Tibial nerve (tissue), 4 donors: ENCODE data around the gene DBNDD2. TPM values are rescaled to one million over a fixed set of nuclear protein-coding genes. Genes with fewer than 3 reads are reported as not detected.

Experiments used
- DNase-seq, 2 donors: peaks; one replicate each; pipeline ENCODE4 v3.0.0-alpha.2; 2019; ENCODE audit warnings: low spot score in 2 of 2
- H3K27ac ChIP-seq, 4 donors: fragments of 200-600 bp; sonication (generic) in 3 of 4; one replicate each; pipeline ENCODE4 v1.5.1; 2017 to 2019; ENCODE audit warnings: mild to moderate bottlenecking in 1 of 4
- H3K27me3 ChIP-seq, 2 donors: fragments of 200-600 bp; sonication (generic) in 1 of 2; one replicate each; pipeline versions ENCODE4 v1.5.1 to v1.6.0; 2017 to 2019
- H3K36me3 ChIP-seq, 3 donors: fragments of 200-600 bp; sonication (generic); one replicate each; pipeline ENCODE4 v1.5.1; 2018 to 2019
- H3K4me1 ChIP-seq, 4 donors: fragments of 200-600 bp; sonication (generic) in 3 of 4; one replicate each; pipeline ENCODE4 v1.5.1; 2017 to 2019
- H3K4me3 ChIP-seq, 4 donors: fragments of 200-600 bp; sonication (generic) in 3 of 4; one replicate each; pipeline ENCODE4 v1.5.1; 2017 to 2019; ENCODE audit warnings: mild to moderate bottlenecking in 1 of 4, moderate library complexity in 1 of 4
- H3K9me3 ChIP-seq, 4 donors: fragments of 200-600 bp; sonication (generic) in 3 of 4; one replicate each; pipeline ENCODE4 v1.5.1; 2017 to 2019
- CTCF ChIP-seq, 5 experiments: fragments of 200-600 bp in 3 of 5; fragments of 450-650 bp in 2 of 5; sonication (generic) in 3 of 5; IDR thresholded peaks; one replicate each; pipeline ENCODE4 v1.5.1; 2016 to 2019; ENCODE audit warnings: antibody characterized with exemption in 5 of 5, mild to moderate bottlenecking in 3 of 5, moderate library complexity in 2 of 5
- EP300 ChIP-seq, 2 donors: sonication (generic); formaldehyde crosslinking; IDR thresholded peaks; one replicate each; pipeline ENCODE4 v1.6.1; 2017; ENCODE audit warnings: antibody characterized with exemption in 2 of 2, mild to moderate bottlenecking in 1 of 2
- POLR2A ChIP-seq, 2 donors: fragments of 450-650 bp; IDR thresholded peaks; one replicate each; pipeline ENCODE4 v1.6.1; 2017; ENCODE audit warnings: antibody characterized with exemption in 2 of 2, mild to moderate bottlenecking in 2 of 2, moderate library complexity in 2 of 2
- WGBS, 2 donors: methylation state at CpG; one replicate each; pipeline ENCODE4 v1.1.5; 2018; 5-methylcytosine and 5-hydroxymethylcytosine counted together
- total RNA-seq, 4 donors: library from RNA; depleted of rRNA; stranded (reverse); fragments of >200 nt; gene quantifications; one replicate each; pipeline ENCODE4 v1.1.0, GENCODE V29; 2016

DBNDD2 gene
- total RNA-seq, 4 donors from 2014 or later, result 36.3 to 63.3 (median 51.1) TPM

- no peaks in the 10 kb centered on the region for H3K9me3 ChIP-seq
- 87% methylated on average over 7 of the region's 7 CpGs for WGBS, 2 donors
- peaks cover 0 to 32% (median 12%) of the 10 kb centered on the region in 4 donors for H3K4me1 ChIP-seq
- no peak overlapping the region for H3K27ac ChIP-seq
- no peak overlapping the region for H3K4me3 ChIP-seq
- TF ChIP-seq EP300 (IDR thresholded peaks at IDR 0.05) (no peak), CTCF (IDR thresholded peaks at IDR 0.05) (no peak), POLR2A (IDR thresholded peaks at IDR 0.05) (no peak)
- no peaks in the 10 kb centered on the region for H3K27me3 ChIP-seq
- H3K36me3 ChIP-seq, result peaks cover 0 to 37% (median 0%) of the 10 kb centered on the region in 3 donors
- no peak for DNase-seq
Measured at GRCh38 chr20:45409521-45410272, 1.6 kb downstream of the DBNDD2 start.

- no peaks in the 10 kb centered on the region for H3K9me3 ChIP-seq
- H3K27ac ChIP-seq, result no peak overlapping the region
- H3K36me3 ChIP-seq, result peaks cover 0 to 37% (median 0%) of the 10 kb centered on the region in 3 donors
- H3K4me1 ChIP-seq, result peaks cover 0 to 31% (median 11%) of the 10 kb centered on the region in 4 donors
- 51 to 57% methylated on average over 8 of the region's 8 CpGs for WGBS, 2 donors
- no peak for TF ChIP-seq POLR2A (IDR thresholded peaks at IDR 0.05)
- no peak for TF ChIP-seq EP300 (IDR thresholded peaks at IDR 0.05)
- TF ChIP-seq CTCF (IDR thresholded peaks at IDR 0.05), result no peak
- DNase-seq, result no peak
- H3K27me3 ChIP-seq, result no peaks in the 10 kb centered on the region
- no peak overlapping the region for H3K4me3 ChIP-seq
Measured at GRCh38 chr20:45410887-45411286, 2.8 kb downstream of the DBNDD2 start.

- Histone ChIP-seq H3K9me3 (no peaks in the 10 kb centered on the region), H3K4me1 (peaks cover 0 to 37% (median 14%) of the 10 kb centered on the region in 4 donors), H3K27me3 (no peaks in the 10 kb centered on the region), H3K27ac (no peak overlapping the region), H3K36me3 (peaks cover 0 to 37% (median 0%) of the 10 kb centered on the region in 3 donors), H3K4me3 (no peak overlapping the region)
- TF ChIP-seq POLR2A (IDR thresholded peaks at IDR 0.05) (no peak), EP300 (IDR thresholded peaks at IDR 0.05) (no peak), CTCF (IDR thresholded peaks at IDR 0.05) (no peak)
- no peak for DNase-seq
- 57 to 60% methylated on average over 5 of the region's 5 CpGs for WGBS, 2 donors
Measured at GRCh38 chr20:45412653-45413052, 4.6 kb downstream of the DBNDD2 start.

GRCh38 chr20:45413479-45413878 is 5.4 kb downstream of the DBNDD2 start:
- 72 to 75% methylated on average over 3 of the region's 3 CpGs for WGBS, 2 donors
- peaks cover 0 to 38% (median 0%) of the 10 kb centered on the region in 3 donors for H3K36me3 ChIP-seq

More at GRCh38 chr20:45413479-45413878, 5.4 kb downstream of the DBNDD2 start:
- no peaks in the 10 kb centered on the region for H3K27me3 ChIP-seq
- H3K4me3 ChIP-seq, result no peak overlapping the region
- no peak for DNase-seq
- H3K27ac ChIP-seq, result no peak overlapping the region
- H3K9me3 ChIP-seq, result no peaks in the 10 kb centered on the region
- H3K4me1 ChIP-seq, result peaks cover 0 to 36% (median 11%) of the 10 kb centered on the region in 4 donors
- TF ChIP-seq CTCF (IDR thresholded peaks at IDR 0.05) (no peak), EP300 (IDR thresholded peaks at IDR 0.05) (no peak), POLR2A (IDR thresholded peaks at IDR 0.05) (no peak)
